ENCODE measurements around the gene PAQR9.

DNA sequence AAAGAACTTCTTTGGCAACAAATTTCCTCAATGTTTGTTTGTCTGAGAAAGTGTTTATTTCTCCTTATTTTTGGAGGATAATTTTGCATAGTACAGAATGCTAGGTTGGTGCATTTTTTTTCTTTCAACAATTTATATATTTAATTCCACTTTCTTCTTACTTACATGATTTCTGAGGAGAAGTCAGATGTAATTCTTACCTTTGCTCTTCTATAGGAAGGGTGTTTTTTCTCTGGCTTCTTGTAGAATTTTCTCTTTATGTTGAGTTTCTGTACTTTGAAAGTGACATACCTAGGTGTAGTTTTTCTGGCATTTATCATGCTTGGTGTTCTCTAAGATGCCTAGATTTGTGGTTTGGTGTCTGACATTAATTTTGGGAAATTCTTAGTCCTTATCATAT lies 39.8 kb downstream of the PAQR9 start:
- TF ChIP-seq, protein P1, sequence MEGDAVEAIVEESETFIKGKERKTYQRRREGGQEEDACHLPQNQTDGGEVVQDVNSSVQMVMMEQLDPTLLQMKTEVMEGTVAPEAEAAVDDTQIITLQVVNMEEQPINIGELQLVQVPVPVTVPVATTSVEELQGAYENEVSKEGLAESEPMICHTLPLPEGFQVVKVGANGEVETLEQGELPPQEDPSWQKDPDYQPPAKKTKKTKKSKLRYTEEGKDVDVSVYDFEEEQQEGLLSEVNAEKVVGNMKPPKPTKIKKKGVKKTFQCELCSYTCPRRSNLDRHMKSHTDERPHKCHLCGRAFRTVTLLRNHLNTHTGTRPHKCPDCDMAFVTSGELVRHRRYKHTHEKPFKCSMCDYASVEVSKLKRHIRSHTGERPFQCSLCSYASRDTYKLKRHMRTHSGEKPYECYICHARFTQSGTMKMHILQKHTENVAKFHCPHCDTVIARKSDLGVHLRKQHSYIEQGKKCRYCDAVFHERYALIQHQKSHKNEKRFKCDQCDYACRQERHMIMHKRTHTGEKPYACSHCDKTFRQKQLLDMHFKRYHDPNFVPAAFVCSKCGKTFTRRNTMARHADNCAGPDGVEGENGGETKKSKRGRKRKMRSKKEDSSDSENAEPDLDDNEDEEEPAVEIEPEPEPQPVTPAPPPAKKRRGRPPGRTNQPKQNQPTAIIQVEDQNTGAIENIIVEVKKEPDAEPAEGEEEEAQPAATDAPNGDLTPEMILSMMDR (IDR thresholded peaks at IDR 0.05; ENCODE audit: insufficient read depth, low read depth, low read length): no peak
- no peak for TF ChIP-seq EZH2 (IDR thresholded peaks at IDR 0.05; ENCODE audit: insufficient read depth, low read length)
